HEK293 (cell line): ENCODE data around the gene ZNF608.

Experiments
- CTCF ChIA-PET: fragments of 350-600 bp; formaldehyde crosslinking; extraction: SDS; loops from one replicate; lab custom pipeline; 2021; ENCODE audit warnings: antibody characterized with exemption; lab: Yijun Ruan, JAX
- POLR2A ChIA-PET: fragments of 300-600 bp; formaldehyde crosslinking; extraction: SDS; loops from one replicate; lab custom pipeline; 2020; ENCODE audit warnings: antibody characterized with exemption, inconsistent platforms; lab: Yijun Ruan, JAX
- H3K27ac ChIP-seq: fragments of 200-500 bp; sonication (Bioruptor generic); 2 replicates; pipeline ENCODE4 v1.5.1; 2014; ENCODE audit warnings: low read depth, low read length, control low read depth, inconsistent platforms; ENCODE audit errors: extremely low read depth
- H3K36me3 ChIP-seq, 2 experiments: fragments of 200-500 bp in 1 of 2; sonication (Bioruptor generic) in 1 of 2; 1 replicate in 1 of 2; 2 replicates in 1 of 2; pipeline ENCODE4 v1.5.1; 2014 to 2017; ENCODE audit warnings: inconsistent platforms in 2 of 2, low read length in 2 of 2; ENCODE audit not compliant: control insufficient read depth in 2 of 2, insufficient read depth in 1 of 2
- H3K4me1 ChIP-seq: fragments of 200-500 bp; sonication (Bioruptor generic); 2 replicates; pipeline ENCODE4 v1.5.1; 2014; ENCODE audit warnings: mild to moderate bottlenecking, low read length, inconsistent platforms; ENCODE audit not compliant: control insufficient read depth, insufficient read depth
- H3K4me3 ChIP-seq: 2 replicates; pipeline ENCODE4 v1.5.1; 2011; ENCODE audit warnings: low read depth, mild to moderate bottlenecking, control low read depth, low read length, moderate library complexity
- H3K9me3 ChIP-seq: fragments of 200-500 bp; sonication (Bioruptor generic); 2 replicates; pipeline ENCODE4 v1.5.1; 2014; ENCODE audit warnings: low read depth, low read length, inconsistent platforms; ENCODE audit not compliant: control insufficient read depth, insufficient read depth
- EGR2 ChIP-seq: fragments of 450-650 bp; formaldehyde crosslinking; IDR thresholded peaks from 2 replicates; pipeline ENCODE4 v1.5.1; 2016; ENCODE audit warnings: low read depth, missing biosample characterization, missing genetic modification characterization
- GFI1B ChIP-seq: fragments of 450-650 bp; formaldehyde crosslinking; IDR thresholded peaks from 2 replicates; pipeline ENCODE4 v1.5.1; 2016; ENCODE audit warnings: missing biosample characterization, missing genetic modification characterization
- KLF16 ChIP-seq: fragments of 450-650 bp; formaldehyde crosslinking; IDR thresholded peaks from 2 replicates; pipeline ENCODE4 v1.5.1; 2017; ENCODE audit warnings: missing biosample characterization, missing genetic modification characterization
- KLF17 ChIP-seq: fragments of 450-650 bp; formaldehyde crosslinking; IDR thresholded peaks from 2 replicates; pipeline ENCODE4 v1.5.1; 2016; ENCODE audit warnings: missing biosample characterization, missing genetic modification characterization
- KLF9 ChIP-seq: fragments of 450-650 bp; formaldehyde crosslinking; IDR thresholded peaks from 2 replicates; pipeline ENCODE4 v1.5.1; 2016; ENCODE audit warnings: missing biosample characterization, missing genetic modification characterization, low read depth
- PRDM2 ChIP-seq: fragments of 450-650 bp; formaldehyde crosslinking; IDR thresholded peaks from 2 replicates; pipeline ENCODE4 v1.5.1; 2016; ENCODE audit warnings: missing biosample characterization, missing genetic modification characterization, borderline replicate concordance
- SCRT2 ChIP-seq: fragments of 450-650 bp; formaldehyde crosslinking; IDR thresholded peaks from 2 replicates; pipeline ENCODE4 v1.5.1; 2016; ENCODE audit warnings: missing biosample characterization, missing genetic modification characterization
- YY2 ChIP-seq: fragments of 450-650 bp; formaldehyde crosslinking; IDR thresholded peaks from 2 replicates; pipeline ENCODE4 v1.5.1; 2016; ENCODE audit warnings: missing biosample characterization, missing genetic modification characterization
- ZBTB20 ChIP-seq: fragments of 450-650 bp; formaldehyde crosslinking; IDR thresholded peaks from 2 replicates; pipeline ENCODE4 v1.5.1; 2016; ENCODE audit warnings: missing biosample characterization, missing genetic modification characterization
- ZBTB26 ChIP-seq: fragments of 450-650 bp; formaldehyde crosslinking; optimal IDR thresholded peaks from 2 replicates; pipeline ENCODE3; 2016; ENCODE audit warnings: missing biosample characterization, mild to moderate bottlenecking, missing genetic modification characterization
- ZBTB49 ChIP-seq: fragments of 450-650 bp; formaldehyde crosslinking; IDR thresholded peaks from 2 replicates; pipeline ENCODE4 v1.5.1; 2016; ENCODE audit warnings: missing biosample characterization, missing genetic modification characterization, low read depth
- ZFP37 ChIP-seq: fragments of 450-650 bp; formaldehyde crosslinking; IDR thresholded peaks from 2 replicates; pipeline ENCODE4 v1.5.1; 2016; ENCODE audit warnings: missing biosample characterization, missing genetic modification characterization
- ZNF133 ChIP-seq: fragments of 450-650 bp; formaldehyde crosslinking; IDR thresholded peaks from 2 replicates; pipeline ENCODE4 v1.5.1; 2016; ENCODE audit warnings: missing biosample characterization, missing genetic modification characterization
- ZNF19 ChIP-seq: fragments of 450-650 bp; formaldehyde crosslinking; IDR thresholded peaks from 2 replicates; pipeline ENCODE4; 2016; ENCODE audit warnings: missing biosample characterization, missing genetic modification characterization, low read depth
- ZNF221 ChIP-seq: fragments of 450-650 bp; formaldehyde crosslinking; IDR thresholded peaks from 2 replicates; pipeline ENCODE4 v1.5.1; 2017; ENCODE audit warnings: missing biosample characterization, missing genetic modification characterization, borderline replicate concordance
- ZNF24 ChIP-seq: fragments of 450-650 bp; formaldehyde crosslinking; IDR thresholded peaks from 2 replicates; pipeline ENCODE4 v1.5.1; 2016; ENCODE audit warnings: missing biosample characterization, missing genetic modification characterization
- ZNF26 ChIP-seq: fragments of 450-650 bp; formaldehyde crosslinking; IDR thresholded peaks from 2 replicates; pipeline ENCODE4 v1.5.1; 2016; ENCODE audit warnings: missing biosample characterization, missing genetic modification characterization
- ZNF354C ChIP-seq: fragments of 450-650 bp; formaldehyde crosslinking; IDR thresholded peaks from 2 replicates; pipeline ENCODE4 v1.5.1; 2016; ENCODE audit warnings: missing biosample characterization, missing genetic modification characterization, low read depth, borderline replicate concordance
- ZNF404 ChIP-seq: fragments of 450-650 bp; formaldehyde crosslinking; IDR thresholded peaks from 2 replicates; pipeline ENCODE4 v1.5.1; 2017; ENCODE audit warnings: missing biosample characterization, missing genetic modification characterization
- ZNF600 ChIP-seq: fragments of 450-650 bp; formaldehyde crosslinking; IDR thresholded peaks from 2 replicates; pipeline ENCODE4 v1.5.1; 2016; ENCODE audit warnings: missing biosample characterization, missing genetic modification characterization
- ZNF623 ChIP-seq: fragments of 450-650 bp; formaldehyde crosslinking; IDR thresholded peaks from 2 replicates; pipeline ENCODE4 v1.5.1; 2016; ENCODE audit warnings: missing biosample characterization, missing genetic modification characterization
- ZNF670 ChIP-seq: fragments of 450-650 bp; formaldehyde crosslinking; IDR thresholded peaks from 2 replicates; pipeline ENCODE4 v1.5.1; 2016; ENCODE audit warnings: missing biosample characterization, missing genetic modification characterization, low read depth
- ZNF677 ChIP-seq: fragments of 450-650 bp; IDR thresholded peaks from 2 replicates; pipeline ENCODE4 v1.5.0; 2018; ENCODE audit warnings: missing biosample characterization, mild to moderate bottlenecking, missing genetic modification characterization, moderate library complexity
- ZNF843 ChIP-seq: fragments of 450-650 bp; formaldehyde crosslinking; IDR thresholded peaks from 2 replicates; pipeline ENCODE4 v1.5.1; 2016; ENCODE audit warnings: missing biosample characterization, missing genetic modification characterization
- ZSCAN5A ChIP-seq: fragments of 450-650 bp; formaldehyde crosslinking; IDR thresholded peaks from 2 replicates; pipeline ENCODE4 v1.5.1; 2016; ENCODE audit warnings: missing biosample characterization, missing genetic modification characterization

The ZNF608 gene

GRCh38 chr5:124697933-124698591, 48.4 kb downstream of the ZNF608 start:
- no peaks in the 10 kb centered on the region for H3K9me3 ChIP-seq
- ChIA-PET POLR2A (no interaction called here), CTCF (interaction anchor here (0.7 to 1.9 kb wide), 2 partner anchors 27 to 31 kb away, joined by 3 to 6 read pairs; no protein-coding TSS in a partner anchor)
- peak overlapping the region; percentile 54 for H3K27ac ChIP-seq
- H3K4me3 ChIP-seq = no peak overlapping the region
- peaks cover 34% of the 10 kb centered on the region for H3K4me1 ChIP-seq
- H3K36me3 ChIP-seq = peaks cover 0 to 13% of the 10 kb centered on the region in 2 experiments; a peak in 2 of 3 replicates
- TF ChIP-seq ZNF623 (tag by site-specific recombination) (no peak), ZBTB20 (tag by site-specific recombination) (no peak), ZNF843 (tag by site-specific recombination) (0 out of 2 replicates have a peak, but pooled peaks have one; percentile 21), ZNF404 (tag by site-specific recombination) (no peak), ZBTB49 (no peak), ZNF24 (tag by site-specific recombination) (no peak), ZNF677 (no peak), YY2 (tag by site-specific recombination) (no peak), ZBTB26 (tag by site-specific recombination) (no peak), SCRT2 (tag by site-specific recombination) (no peak), ZNF133 (tag by site-specific recombination) (no peak), ZFP37 (no peak), KLF16 (no peak), ZNF600 (tag by site-specific recombination) (no peak), ZNF670 (tag by site-specific recombination) (no peak), KLF17 (no peak), EGR2 (tag by site-specific recombination) (no peak), ZNF221 (tag by site-specific recombination) (no peak), GFI1B (tag by site-specific recombination) (no peak), ZNF26 (tag by site-specific recombination) (no peak), ZNF354C (tag by site-specific recombination) (no peak), KLF9 (no peak), PRDM2 (tag by site-specific recombination) (no peak), ZSCAN5A (no peak), ZNF19 (no peak)
